ENCODE data around the gene B4GALT2.

GRCh38 chr1:44027320-44027719, 48.3 kb downstream of the B4GALT2 start:
- TF ChIP-seq EP300 (IDR thresholded peaks at IDR 0.05) (no peak), POLR2A (IDR thresholded peaks at IDR 0.05) (no peak), CTCF (IDR thresholded peaks at IDR 0.05) (no peak)
